ENCODE measurements around the gene RAE1. TPM values are rescaled to one million over a fixed set of nuclear protein-coding genes. Genes with fewer than 3 reads are reported as not detected.

The RAE1 gene
- total and polyA plus RNA-seq, 2 experiments from 2014 or later: 35.4 to 43.3 TPM

DNA sequence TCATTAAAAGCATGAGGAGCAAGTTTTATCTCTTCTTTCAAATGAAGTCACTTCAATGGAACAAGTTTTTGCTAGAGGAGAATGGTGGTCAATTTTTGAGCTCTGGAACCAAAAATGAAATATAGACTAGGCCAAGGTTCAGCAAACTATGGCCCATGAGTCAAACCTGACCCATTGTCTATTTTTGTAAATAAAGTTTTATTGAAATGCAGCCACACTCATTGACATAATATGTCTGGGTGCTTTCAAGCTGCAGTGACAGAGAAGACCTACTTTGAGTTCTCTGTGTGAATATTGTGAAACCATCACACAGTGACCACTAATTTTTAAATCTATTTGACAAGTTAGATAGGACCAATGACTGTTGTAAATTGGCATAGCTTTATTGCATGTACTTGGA is 13.4 kb downstream of the RAE1 start (continued):
- TF ChIP-seq, protein P1, sequence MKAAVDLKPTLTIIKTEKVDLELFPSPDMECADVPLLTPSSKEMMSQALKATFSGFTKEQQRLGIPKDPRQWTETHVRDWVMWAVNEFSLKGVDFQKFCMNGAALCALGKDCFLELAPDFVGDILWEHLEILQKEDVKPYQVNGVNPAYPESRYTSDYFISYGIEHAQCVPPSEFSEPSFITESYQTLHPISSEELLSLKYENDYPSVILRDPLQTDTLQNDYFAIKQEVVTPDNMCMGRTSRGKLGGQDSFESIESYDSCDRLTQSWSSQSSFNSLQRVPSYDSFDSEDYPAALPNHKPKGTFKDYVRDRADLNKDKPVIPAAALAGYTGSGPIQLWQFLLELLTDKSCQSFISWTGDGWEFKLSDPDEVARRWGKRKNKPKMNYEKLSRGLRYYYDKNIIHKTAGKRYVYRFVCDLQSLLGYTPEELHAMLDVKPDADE (IDR thresholded peaks at IDR 0.05): no peak
- TF ChIP-seq EZH2 (IDR thresholded peaks at IDR 0.05; ENCODE audit: low read depth, unreplicated experiment): no peak
- no peak for TF ChIP-seq POLR2AphosphoS5 (IDR thresholded peaks at IDR 0.05; ENCODE audit: low read depth)
- no peak for TF ChIP-seq JUNB (IDR thresholded peaks at IDR 0.05; ENCODE audit: unreplicated experiment)
- no peak for TF ChIP-seq CREB1 (CRISPR knock-in tag; IDR thresholded peaks at IDR 0.05; ENCODE audit: low read depth)
- TF ChIP-seq ZNF331 (CRISPR knock-in tag; IDR thresholded peaks at IDR 0.05; ENCODE audit: low read depth): no peak
- TF ChIP-seq STAT1 (IDR thresholded peaks at IDR 0.05; ENCODE audit: unreplicated experiment): no peak
- no peak for TF ChIP-seq CTCF (conservative IDR thresholded peaks at IDR 0.05; ENCODE audit: low read depth in 2 of 2)
- TF ChIP-seq NANOG (IDR thresholded peaks at IDR 0.05; ENCODE audit: borderline replicate concordance): no peak
- TF ChIP-seq ZNF114 (CRISPR knock-in tag; IDR thresholded peaks at IDR 0.05): no peak
- TF ChIP-seq REST (IDR thresholded peaks at IDR 0.05; ENCODE audit: unreplicated experiment): no peak

DNA sequence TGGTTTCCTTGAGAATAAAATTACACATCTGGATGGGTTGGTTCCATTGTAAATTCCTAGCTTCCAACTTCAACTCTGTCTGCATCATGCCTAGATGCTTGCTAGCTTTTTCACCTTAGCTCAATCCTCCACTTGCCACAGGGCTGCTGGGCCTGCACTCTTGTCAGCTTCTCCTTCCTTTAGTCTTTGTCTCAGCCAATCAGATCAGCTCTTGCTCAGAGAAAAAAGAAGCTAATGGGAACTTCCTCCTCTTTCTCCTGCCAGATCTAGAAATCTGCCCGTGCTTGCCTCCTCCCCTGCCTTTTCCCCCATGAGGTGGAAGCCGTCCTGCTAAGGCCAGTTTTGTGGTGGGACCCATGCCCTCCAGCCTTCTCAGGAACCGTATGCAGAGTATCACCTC is 18.5 kb downstream of the RAE1 start:
- Histone ChIP-seq H3K36me3 (ENCODE audit: insufficient read depth) (peaks cover 65% of the 10 kb centered on the region), H3F3A (replicated peaks; ENCODE audit: low read depth) (no peaks in the 10 kb centered on the region), H2AFZ (no peak overlapping the region), H3K4me2 (no peak overlapping the region), H3K27me3 (ENCODE audit: insufficient read depth) (no peaks in the 10 kb centered on the region), H4K20me1 (replicated peaks; ENCODE audit: insufficient read depth) (peaks cover 25% of the 10 kb centered on the region), H3K79me2 (replicated peaks; ENCODE audit: insufficient read depth) (no peaks in the 10 kb centered on the region), H3K4me3 (no peak overlapping the region), H3K9me2 (ENCODE audit: insufficient read depth) (no peaks in the 10 kb centered on the region), H3K27ac (ENCODE audit: low read depth) (no peak overlapping the region), H3K4me1 (ENCODE audit: insufficient read depth) (peaks cover 7% of the 10 kb centered on the region)
- H3K4me1 Mint-ChIP-seq: peaks cover 12% of the 10 kb centered on the region
- H3K27me3 Mint-ChIP-seq (ENCODE audit: insufficient read depth, low read depth, poor library complexity): peaks cover 6% of the 10 kb centered on the region
- H3K36me3 Mint-ChIP-seq (ENCODE audit: low read depth): peaks cover 89% of the 10 kb centered on the region
- H3K4me3 Mint-ChIP-seq: no peak overlapping the region
- no peak for ATAC-seq
- no peak overlapping the region for H3K27ac Mint-ChIP-seq
- no peak for DNase-seq (ENCODE audit: low spot score)
- H3K9me3 Mint-ChIP-seq: no peaks in the 10 kb centered on the region
- TF ChIP-seq ZNF462 (CRISPR knock-in tag; IDR thresholded peaks at IDR 0.05) (no peak), STAT1 (IDR thresholded peaks at IDR 0.05; ENCODE audit: unreplicated experiment) (no peak)
- TF ChIP-seq, protein P1 (IDR thresholded peaks at IDR 0.05): no peak
